ENCODE results near the gene CCDC152.

DNA sequence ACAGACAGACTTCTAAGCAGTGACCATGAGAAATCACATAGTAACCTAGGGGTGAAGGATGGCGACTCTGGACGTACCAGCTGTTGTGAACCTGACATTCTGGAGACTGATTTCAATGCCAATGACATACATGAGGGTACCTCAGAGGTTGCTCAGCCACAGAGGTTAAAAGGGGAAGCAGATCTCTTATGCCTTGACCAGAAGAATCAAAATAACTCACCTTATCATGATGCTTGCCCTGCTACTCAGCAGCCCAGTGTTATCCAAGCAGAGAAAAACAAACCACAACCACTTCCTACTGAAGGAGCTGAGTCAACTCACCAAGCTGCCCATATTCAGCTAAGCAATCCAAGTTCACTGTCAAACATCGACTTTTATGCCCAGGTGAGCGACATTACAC lies 38.0 kb upstream of the CCDC152 start:
- TF ChIP-seq GATA3 (IDR thresholded peaks at IDR 0.05; ENCODE audit: low read depth, low read length) (no peak), GATA2 (IDR thresholded peaks at IDR 0.05; ENCODE audit: low read depth, low read length) (no peak)

All from SH-SY5Y (cell line).